GM18505 (cell line): ENCODE measurements around the gene IL19.
"Not testable (repeated sequence)": the region's sequence is repeated elsewhere in the genome, so short reads cannot be mapped to it uniquely, and the experiment has no call there.

Experiments
- ATAC-seq: cut with Tn5 transposase; IDR thresholded peaks from one replicate; pipeline ENCODE4 v1.9.1; 2021; ENCODE audit not compliant: unreplicated experiment
- POLR2A ChIP-seq: IDR thresholded peaks from 4 replicates; pipeline ENCODE4 v1.6.1; 2011; ENCODE audit warnings: borderline replicate concordance; ENCODE audit not compliant: insufficient read depth, insufficient read length; ENCODE audit errors: extremely low read depth

IL19 gene

GRCh38 chr1:206778031-206778430, 7.5 kb downstream of the IL19 start:
- ATAC-seq, result no peak
- no peak for TF ChIP-seq POLR2A

GRCh38 chr1:206778911-206779310, 8.3 kb downstream of the IL19 start:
- ATAC-seq, result not testable (repeated sequence)

DNA sequence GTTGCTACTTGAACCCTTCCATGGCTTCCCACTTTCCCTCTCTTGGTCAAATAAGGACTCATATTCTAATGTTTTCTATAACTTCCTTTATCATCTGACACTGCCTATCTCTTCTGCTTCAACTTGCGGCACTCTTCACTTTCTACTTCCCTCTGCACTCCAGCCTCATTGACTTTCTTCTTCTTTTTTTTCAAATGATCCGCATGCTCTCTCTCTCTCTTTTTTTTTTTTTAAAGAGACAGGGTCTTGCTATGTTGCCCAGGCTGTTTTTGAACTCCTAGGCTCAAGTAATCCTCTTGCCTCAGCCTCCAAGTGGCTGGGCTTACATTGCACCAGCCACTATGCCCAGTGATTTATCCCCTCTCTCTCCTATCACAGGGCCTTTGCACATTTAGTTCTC, 9.1 kb downstream of the IL19 start:
- no peak for TF ChIP-seq POLR2A
- ATAC-seq, result no peak

DNA sequence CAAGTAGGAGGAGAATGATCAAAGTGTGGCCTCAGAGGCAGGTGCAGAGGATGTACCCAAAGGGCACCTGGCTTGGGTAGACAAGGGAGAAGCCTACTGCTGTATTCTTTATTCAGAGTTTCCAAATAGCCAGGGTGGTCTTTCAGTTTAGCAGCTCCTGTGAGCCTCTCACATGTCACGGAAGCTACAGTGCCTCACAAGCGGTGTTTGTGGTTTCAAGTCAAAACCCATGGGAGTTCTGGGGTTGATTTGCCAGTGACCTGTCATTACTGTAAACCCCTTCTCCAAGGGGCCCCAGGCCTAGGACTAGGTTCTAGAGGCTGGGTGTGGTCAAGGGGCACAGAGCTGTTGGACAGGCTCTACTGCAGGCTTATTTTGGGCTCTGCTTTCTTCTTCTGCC, 11.9 kb downstream of the IL19 start:
- peak; percentile 48 for ATAC-seq
- TF ChIP-seq POLR2A, result no peak

DNA sequence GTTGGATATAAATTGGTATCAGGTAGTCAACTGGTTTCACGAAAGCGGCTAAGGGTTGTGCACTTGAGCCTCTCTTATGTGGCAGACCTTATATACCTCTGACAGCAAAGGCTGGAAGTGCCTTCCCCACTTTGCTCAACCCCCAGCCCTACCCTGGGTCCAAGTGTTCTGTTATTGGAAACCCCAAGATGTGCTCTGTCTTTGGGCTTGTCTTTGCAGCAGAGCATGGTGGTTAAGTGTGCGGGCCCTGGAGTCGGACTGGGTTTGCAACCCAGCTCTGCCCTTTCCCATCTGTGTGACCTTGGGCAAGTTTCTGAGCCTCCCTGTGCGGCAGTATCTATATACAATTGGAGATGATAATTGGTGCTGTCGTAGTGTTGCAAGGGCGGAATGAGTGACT, 12.9 kb downstream of the IL19 start:
- no peak for TF ChIP-seq POLR2A
- ATAC-seq, result no peak

DNA sequence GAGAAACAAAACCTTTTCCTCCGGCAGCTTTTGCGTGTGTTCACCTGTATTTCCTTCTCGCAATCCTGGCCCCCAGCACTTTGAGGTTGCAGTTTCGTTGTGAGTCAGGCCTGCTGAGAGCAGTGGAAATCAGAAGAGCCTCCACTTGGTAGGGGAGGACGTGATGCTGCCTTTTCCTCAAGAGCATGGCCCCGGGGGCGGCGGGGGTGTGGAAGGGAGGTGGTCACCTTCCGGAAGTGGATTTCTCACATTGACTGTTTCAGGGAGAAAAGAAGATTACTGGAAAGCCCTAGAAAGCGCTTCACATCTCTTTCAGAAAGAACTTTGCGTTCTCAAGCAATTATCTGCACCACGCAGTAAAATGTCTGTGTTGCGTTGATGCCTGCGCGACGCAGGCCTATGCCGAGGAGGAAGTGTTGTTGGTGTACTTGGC, 13.9 kb downstream of the IL19 start:
- ATAC-seq, result peak; percentile 69
- TF ChIP-seq POLR2A, result peak; percentile 3

DNA sequence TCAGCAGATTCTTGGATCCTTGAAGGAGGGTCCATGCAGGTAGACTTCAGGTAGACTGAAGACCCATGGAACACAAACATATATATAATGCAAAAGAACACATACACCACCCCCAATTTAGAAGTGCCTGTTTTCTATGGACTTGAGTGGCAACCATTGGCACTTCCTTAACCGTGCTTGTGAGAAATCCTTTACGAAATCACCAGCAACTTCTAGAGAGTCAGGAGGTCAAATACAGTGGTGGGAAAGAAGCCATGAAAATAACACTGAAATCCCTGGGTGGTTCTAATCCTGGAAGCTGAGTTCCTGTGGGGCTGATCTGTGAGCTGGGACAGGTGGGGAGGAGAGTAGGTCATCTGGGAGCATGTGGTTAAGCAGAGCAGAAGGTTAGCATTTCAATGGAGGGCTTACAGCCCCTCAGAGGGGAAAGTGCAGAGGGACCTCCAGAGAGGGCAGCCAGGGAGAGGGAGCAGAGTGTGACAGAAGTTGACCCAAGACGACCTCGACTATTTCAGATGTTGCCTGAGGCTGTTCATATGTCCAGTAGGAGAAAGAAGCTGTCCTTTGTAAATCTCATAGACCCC, 14.7 kb downstream of the IL19 start:
- no peak for ATAC-seq

GRCh38 chr1:206786212-206786886, 15.8 kb downstream of the IL19 start:
- no peak for TF ChIP-seq POLR2A
- no peak for ATAC-seq

More for the DNA sequence above, 14.7 kb downstream of the IL19 start:
- no peak for TF ChIP-seq POLR2A

DNA sequence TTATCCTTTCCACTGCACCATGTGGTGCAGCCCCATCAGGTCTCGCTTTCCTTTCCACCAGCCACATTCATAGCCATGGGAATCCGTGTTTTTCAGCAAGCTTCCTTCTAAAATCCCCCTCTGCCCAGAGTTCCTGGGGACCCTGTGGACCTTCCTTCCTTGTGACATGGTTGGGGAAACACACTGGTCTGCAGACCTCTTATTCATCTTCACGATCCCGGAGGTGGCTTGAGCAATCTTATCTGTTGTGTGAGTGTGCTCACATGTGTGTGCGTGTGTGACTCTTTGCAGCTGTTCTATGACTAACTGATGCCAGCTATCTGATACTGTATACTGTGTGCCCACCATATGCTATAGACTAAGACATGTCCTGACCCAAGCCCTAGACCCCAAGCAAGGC, 17.3 kb downstream of the IL19 start:
- TF ChIP-seq POLR2A, result no peak
- no peak for ATAC-seq

DNA sequence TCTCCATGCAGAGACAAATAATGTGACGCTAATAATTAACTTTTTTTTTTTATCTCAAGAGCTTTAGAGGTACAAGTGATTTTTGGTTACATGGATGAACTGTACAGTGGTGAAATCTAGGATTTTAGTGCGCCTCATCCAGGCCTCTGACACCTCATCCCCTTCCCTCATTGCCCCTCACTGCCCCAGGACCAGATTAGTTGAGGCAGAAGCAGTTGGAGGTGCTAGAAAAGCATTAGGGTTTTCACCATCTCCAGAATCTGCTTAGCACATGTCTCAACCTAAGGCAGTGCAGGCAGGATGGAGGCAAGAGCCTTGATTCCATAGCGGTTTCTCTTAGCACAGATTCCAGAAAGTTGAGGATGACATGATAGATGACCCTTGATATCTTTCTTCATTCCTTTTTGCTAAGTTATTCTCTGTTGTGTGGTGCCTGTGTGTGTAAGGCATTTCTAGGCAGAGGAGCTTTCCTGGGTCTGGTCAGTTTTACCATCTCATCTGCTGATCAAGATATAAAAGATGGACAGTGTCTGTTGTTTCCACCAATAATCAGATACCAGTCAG, 18.0 kb downstream of the IL19 start:
- no peak for ATAC-seq

DNA sequence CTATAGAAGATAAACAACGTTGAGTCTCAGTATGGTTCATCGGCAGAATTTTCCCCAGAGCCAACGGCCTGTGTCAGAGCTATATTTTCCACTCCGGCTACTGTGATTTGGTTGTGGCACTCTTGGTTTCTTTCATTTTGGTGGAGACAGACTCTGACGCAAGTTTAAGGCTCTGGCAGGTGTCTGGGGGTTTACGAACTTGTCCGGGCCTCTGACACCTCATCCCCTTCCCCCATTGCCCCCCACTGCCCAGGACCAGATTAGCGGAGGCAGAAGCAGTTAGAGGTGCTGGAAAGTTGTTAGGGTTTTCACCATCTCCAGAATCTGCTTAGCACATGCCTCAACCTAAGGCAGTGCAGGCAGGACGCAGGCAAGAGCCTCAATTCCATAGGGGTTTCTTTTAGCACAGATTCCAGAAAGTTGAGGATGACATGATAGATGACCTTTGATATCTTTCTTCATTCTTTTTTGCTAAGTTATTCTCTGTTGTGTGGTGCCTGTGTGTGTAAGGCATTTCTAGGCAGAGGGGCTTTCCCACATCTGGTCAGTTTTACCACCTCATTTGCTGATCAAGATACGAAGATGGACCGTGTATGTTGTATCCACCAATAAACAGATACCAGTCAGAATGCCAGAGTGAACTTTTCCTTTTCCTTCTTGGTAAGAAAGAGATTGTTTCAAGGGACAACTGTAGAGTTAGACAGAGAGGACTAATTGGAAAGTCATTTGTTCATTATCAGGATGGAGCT, 20.1 kb downstream of the IL19 start:
- no peak for TF ChIP-seq POLR2A
- ATAC-seq, result no peak

More for the DNA sequence above, 18.0 kb downstream of the IL19 start:
- no peak for TF ChIP-seq POLR2A

- no peak for ATAC-seq
- TF ChIP-seq POLR2A, result no peak
Observed at GRCh38 chr1:206792939-206793607, 22.5 kb downstream of the IL19 start.

DNA sequence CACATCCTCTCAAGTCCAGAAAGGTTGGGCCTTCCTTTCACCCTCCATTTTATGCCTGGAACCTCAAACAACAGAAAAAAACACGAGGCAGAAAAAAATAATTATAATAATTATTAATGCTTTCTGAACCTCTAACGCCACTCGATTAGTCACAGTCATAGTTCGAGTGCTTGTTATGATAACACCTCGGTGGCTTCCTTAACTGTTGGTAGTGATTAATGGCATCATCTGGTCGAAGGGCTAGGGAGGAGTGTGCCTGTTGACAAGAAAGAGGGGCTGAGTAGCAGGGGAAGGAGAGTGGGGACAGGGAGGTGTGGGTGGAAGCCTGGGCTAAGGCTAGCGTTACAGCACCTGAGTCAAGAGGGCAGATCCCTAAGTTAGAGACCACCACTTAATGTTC, 23.0 kb downstream of the IL19 start:
- no peak for TF ChIP-seq POLR2A
- no peak for ATAC-seq
